ENCODE results near the gene CCDC57.
"Not testable (repeated sequence)": the region's sequence is repeated elsewhere in the genome, so short reads cannot be mapped to it uniquely, and the experiment has no call there.

Gene CCDC57

DNA sequence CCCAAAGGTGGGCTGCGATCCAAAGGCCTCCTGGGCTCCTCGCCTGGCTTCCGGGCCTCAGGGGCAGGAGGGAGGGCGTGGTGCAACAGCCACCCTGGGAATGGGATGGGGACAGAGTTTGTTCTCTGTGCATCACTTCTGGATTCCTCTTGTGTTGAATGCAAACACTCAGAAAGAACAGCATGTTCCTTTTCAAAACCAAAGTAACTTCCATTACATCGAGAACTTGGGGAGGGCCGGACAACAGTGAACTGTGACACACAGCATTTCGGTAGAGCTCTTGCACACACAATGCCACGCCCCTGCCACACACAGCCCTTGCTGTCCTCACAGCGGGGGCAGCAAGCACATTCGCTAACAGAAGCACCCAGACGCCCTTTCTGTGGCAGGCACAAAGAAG, 78.5 kb downstream of the CCDC57 start:
- TF ChIP-seq, protein P1, sequence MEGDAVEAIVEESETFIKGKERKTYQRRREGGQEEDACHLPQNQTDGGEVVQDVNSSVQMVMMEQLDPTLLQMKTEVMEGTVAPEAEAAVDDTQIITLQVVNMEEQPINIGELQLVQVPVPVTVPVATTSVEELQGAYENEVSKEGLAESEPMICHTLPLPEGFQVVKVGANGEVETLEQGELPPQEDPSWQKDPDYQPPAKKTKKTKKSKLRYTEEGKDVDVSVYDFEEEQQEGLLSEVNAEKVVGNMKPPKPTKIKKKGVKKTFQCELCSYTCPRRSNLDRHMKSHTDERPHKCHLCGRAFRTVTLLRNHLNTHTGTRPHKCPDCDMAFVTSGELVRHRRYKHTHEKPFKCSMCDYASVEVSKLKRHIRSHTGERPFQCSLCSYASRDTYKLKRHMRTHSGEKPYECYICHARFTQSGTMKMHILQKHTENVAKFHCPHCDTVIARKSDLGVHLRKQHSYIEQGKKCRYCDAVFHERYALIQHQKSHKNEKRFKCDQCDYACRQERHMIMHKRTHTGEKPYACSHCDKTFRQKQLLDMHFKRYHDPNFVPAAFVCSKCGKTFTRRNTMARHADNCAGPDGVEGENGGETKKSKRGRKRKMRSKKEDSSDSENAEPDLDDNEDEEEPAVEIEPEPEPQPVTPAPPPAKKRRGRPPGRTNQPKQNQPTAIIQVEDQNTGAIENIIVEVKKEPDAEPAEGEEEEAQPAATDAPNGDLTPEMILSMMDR (conservative IDR thresholded peaks at IDR 0.05; ENCODE audit: low read depth, low read length) = no peak
- peak; percentile 48 for DNase-seq (ENCODE audit: low read depth)
- H3K4me3 ChIP-seq (ENCODE audit: low read depth, low read length) = no peak overlapping the region

DNA sequence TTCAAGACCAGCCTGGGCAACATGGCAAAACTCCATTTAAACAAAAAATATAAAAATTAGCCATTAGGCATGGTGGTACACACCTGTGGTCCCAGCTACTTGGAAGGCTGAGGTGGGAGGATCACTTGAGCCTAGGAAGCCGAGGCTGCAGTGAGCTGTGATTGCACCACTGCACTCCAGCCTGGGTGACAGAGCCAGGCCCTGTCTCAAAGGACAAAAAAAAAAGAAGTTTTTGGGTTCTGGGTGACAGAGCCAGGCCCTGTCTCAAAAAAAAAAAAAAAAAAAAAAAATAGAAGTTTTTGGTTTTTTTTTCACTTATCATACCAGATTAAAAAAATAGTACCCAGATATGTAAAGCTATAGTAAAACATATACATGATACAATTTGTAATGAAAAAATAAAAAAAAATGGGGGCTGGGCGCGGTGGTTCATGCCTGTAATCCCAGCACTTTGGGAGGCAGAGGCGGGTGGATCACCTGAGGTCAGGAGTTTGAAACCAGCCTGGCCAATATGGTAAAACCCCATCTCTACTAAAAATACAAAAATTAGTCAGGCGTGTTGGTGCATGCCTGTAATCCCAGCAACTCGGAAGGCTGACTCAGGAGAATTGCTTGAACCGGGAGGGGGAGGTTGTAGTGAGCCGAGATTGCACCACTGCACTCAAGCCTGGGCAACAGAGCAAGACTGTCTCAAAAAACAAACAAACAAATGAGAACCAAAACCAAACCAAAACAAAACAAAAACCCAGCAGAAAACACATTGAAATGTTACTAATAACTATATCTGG, 79.3 kb downstream of the CCDC57 start:
- peak; percentile 77 for DNase-seq (ENCODE audit: low read depth)
- H3K4me3 ChIP-seq (ENCODE audit: low read depth, low read length) = not testable (repeated sequence)

DNA sequence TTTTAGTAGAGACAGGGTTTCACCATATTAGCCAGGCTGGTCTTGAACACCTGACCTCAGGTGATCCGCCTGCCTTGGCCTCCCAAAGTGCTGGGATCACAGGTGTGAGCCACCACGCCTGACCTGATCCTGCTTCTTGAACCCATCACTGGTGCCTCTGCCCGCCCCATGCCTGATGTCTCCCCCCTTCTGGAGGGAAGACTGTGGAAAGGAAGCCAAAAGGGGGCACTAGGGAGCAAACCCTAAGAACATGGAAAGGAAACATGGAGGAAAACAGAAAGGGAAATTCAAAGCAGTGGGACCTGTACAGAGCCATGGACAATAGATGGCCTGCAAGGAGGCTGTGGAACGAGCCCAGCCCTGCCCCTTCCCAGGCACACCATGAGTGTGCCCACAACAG, 83.5 kb downstream of the CCDC57 start:
- no peak overlapping the region for H3K4me3 ChIP-seq (ENCODE audit: low read depth, low read length)
- TF ChIP-seq, protein P1 (conservative IDR thresholded peaks at IDR 0.05; ENCODE audit: low read depth, low read length) = peak; percentile 35
- DNase-seq (ENCODE audit: low read depth) = no peak

DNA sequence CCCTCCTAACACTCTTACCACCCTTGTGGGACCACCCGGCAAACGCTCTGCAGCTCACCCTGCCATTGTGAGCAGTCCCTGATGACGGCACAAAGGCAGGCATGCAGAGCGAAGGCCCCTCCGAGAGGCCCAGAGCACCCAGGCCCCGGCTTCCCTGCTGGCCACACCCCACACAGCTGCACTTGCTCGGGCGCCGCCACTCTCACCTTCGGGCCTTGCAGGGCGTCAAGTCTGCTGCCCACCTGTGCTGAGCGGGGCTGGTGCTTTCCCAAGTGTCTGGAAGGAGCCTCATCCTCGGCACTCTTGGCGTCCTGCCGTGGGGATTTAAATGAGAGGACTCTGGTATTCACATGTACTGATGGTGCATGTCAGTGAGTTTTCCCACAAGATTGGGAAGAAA, 84.4 kb downstream of the CCDC57 start:
- no peak for DNase-seq (ENCODE audit: low read depth)
- TF ChIP-seq, protein P1 (conservative IDR thresholded peaks at IDR 0.05; ENCODE audit: low read depth, low read length) = no peak
- H3K4me3 ChIP-seq (ENCODE audit: low read depth, low read length) = no peak overlapping the region

DNA sequence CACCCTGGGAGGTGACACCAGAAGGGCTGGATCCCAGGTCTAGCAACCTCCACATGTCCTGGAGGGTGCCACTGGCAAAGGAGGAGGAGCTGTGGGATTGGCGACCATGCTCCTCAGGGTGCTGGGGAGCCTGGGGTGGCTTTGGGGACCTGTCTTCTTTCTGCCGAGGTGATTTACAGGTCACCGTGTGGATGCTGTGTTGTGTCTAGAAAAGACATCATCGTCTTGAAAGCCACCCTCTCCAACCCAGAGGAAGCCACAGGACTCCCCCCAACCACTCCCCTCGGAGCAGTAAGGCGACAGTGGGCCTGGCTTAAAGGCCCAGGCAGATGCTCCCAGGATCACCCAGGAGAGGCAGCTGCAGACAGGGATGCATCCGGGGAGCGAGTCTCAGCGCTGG, 84.9 kb downstream of the CCDC57 start:
- TF ChIP-seq, protein P1 (conservative IDR thresholded peaks at IDR 0.05; ENCODE audit: low read depth, low read length) = no peak
- H3K4me3 ChIP-seq (ENCODE audit: low read depth, low read length) = no peak overlapping the region
- DNase-seq (ENCODE audit: low read depth) = no peak

DNA sequence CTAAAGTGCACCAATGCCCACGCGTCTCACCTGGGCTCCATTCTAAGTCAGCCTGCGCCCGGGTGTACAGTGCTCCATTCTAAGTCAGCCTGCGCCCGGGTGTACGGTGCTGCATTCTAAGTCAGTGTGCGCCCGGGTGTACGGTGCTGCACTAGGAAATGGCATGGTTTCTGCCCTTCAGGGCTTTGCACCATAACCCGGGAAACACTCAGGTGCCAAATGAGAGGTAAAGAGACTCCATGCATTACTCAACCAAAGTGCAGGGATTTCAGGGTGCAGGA, 85.4 kb downstream of the CCDC57 start:
- DNase-seq (ENCODE audit: low read depth) = no peak
- TF ChIP-seq, protein P1 (conservative IDR thresholded peaks at IDR 0.05; ENCODE audit: low read depth, low read length) = no peak
- H3K4me3 ChIP-seq (ENCODE audit: low read depth, low read length) = no peak overlapping the region

DNA sequence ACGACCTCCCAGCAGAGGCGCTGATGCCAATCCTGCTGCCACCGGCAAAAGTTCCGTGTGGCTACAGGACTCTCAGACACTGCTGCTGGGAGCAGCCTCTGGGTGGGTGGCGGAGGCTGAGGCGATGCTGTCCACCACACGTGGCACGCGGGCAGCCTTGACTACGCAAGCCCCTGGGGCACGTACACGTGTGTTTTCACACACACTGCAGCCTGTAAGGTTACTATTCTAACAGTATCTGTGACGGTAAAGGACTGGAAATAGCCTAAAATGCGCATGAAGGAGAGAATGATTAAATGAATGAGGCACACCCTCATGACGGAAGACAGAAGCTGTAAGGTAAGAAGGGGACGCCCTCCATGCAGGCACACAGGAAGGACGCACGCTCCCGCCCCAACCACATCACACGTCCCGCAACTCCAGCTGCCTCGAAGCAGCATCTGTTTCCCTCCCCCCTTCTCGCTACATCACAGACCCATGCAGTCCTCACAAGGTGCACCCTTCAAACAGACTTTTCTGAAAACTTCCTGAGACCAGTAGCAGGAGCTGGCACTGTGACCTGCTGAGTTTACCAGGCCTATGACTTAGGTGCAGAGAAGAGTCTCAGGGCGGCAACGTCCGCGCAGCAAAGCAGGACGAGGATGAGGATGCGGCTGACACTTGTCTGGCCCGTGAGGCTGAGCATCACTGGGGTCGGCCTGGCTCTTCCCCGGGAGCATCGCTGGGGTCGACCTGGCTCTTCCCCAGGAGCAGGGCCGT, 85.9 kb downstream of the CCDC57 start:
- no peak for DNase-seq (ENCODE audit: low read depth)
- no peak overlapping the region for H3K4me3 ChIP-seq (ENCODE audit: low read depth, low read length)
- TF ChIP-seq, protein P1 (conservative IDR thresholded peaks at IDR 0.05; ENCODE audit: low read depth, low read length) = no peak

Data from choroid plexus epithelial cell (primary cell).